HepG2 (cell line): ENCODE data around the gene NEU4. TPM values are rescaled to one million over a fixed set of nuclear protein-coding genes. Genes with fewer than 3 reads are reported as not detected.

Experiments used
- ARID2 ChIP-seq: sonication (generic); formaldehyde crosslinking; IDR thresholded peaks from 2 replicates; pipeline ENCODE4 v1.8.1; 2022; ENCODE audit warnings: mild to moderate bottlenecking, missing genetic modification reagents, borderline replicate concordance
- ATF7-NPFF ChIP-seq: sonication (generic); formaldehyde crosslinking; IDR thresholded peaks from 2 replicates; pipeline ENCODE4 v1.8.1; 2023; ENCODE audit warnings: mild to moderate bottlenecking, low read depth, missing genetic modification reagents, moderate library complexity
- CBFB ChIP-seq: sonication (generic); formaldehyde crosslinking; IDR thresholded peaks from 2 replicates; pipeline ENCODE4 v1.4.0; 2020; ENCODE audit warnings: missing genetic modification reagents
- CBX1 ChIP-seq: IDR thresholded peaks from one replicate; pipeline ENCODE4 v1.6.1; 2016; ENCODE audit warnings: antibody characterized with exemption, low read depth
- JDP2 ChIP-seq: sonication (generic); formaldehyde crosslinking; IDR thresholded peaks from 2 replicates; pipeline ENCODE4 v1.8.1; 2022; ENCODE audit warnings: missing genetic modification reagents, borderline replicate concordance
- JUND ChIP-seq: sonication (generic); formaldehyde crosslinking; IDR thresholded peaks from 2 replicates; pipeline ENCODE4 v1.8.0; 2022; ENCODE audit warnings: mild to moderate bottlenecking, missing genetic modification reagents
- PAX8 ChIP-seq: sonication (generic); formaldehyde crosslinking; IDR thresholded peaks from 2 replicates; pipeline ENCODE4 v1.8.0; 2022; ENCODE audit warnings: mild to moderate bottlenecking, missing genetic modification reagents, borderline replicate concordance
- PRPF4 ChIP-seq: fragments of 200-400 bp; formaldehyde crosslinking; IDR thresholded peaks from 2 replicates; pipeline ENCODE4 v1.6.1; 2016; ENCODE audit warnings: low read length, low read depth; ENCODE audit not compliant: poor library complexity, severe bottlenecking
- SALL2 ChIP-seq: sonication (generic); formaldehyde crosslinking; IDR thresholded peaks from 2 replicates; pipeline ENCODE4 v1.8.1; 2023; ENCODE audit warnings: mild to moderate bottlenecking, missing genetic modification reagents, inconsistent platforms
- SNAI1 ChIP-seq: sonication (generic); formaldehyde crosslinking; IDR thresholded peaks from 2 replicates; pipeline ENCODE4 v1.5.0; 2020; ENCODE audit warnings: mild to moderate bottlenecking, missing genetic modification reagents, borderline replicate concordance
- SOX13 ChIP-seq, 3 experiments: fragments of 450-650 bp in 1 of 3; sonication (generic) in 1 of 3; formaldehyde crosslinking in 1 of 3; IDR thresholded peaks in 2 of 3; conservative IDR thresholded peaks in 1 of 3; 2 replicates each; pipeline versions ENCODE4 v1.5.0 to v1.6.1; 2016 to 2020; ENCODE audit warnings: antibody characterized with exemption in 1 of 3, mild to moderate bottlenecking in 1 of 3, missing compliant biosample characterization in 1 of 3, missing genetic modification reagents in 1 of 3, moderate library complexity in 1 of 3
- SP5 ChIP-seq: IDR thresholded peaks from 2 replicates; pipeline ENCODE4 v1.6.1; 2016; ENCODE audit warnings: low read depth, borderline replicate concordance
- TEF ChIP-seq: sonication (generic); formaldehyde crosslinking; IDR thresholded peaks from 2 replicates; pipeline ENCODE4 v1.5.0; 2020; ENCODE audit warnings: missing genetic modification reagents
- THAP11 ChIP-seq: IDR thresholded peaks from 2 replicates; pipeline ENCODE4 v1.6.1; 2016; ENCODE audit warnings: missing biosample characterization, missing genetic modification reagents
- ZNF136 ChIP-seq: sonication (generic); formaldehyde crosslinking; IDR thresholded peaks from 2 replicates; pipeline ENCODE4 v1.8.1; 2022; ENCODE audit warnings: low read depth, mild to moderate bottlenecking, moderate library complexity, missing genetic modification reagents
- ZNF143 ChIP-seq: sonication (generic); formaldehyde crosslinking; IDR thresholded peaks from 2 replicates; pipeline ENCODE4 v1.4.0; 2020; ENCODE audit warnings: missing genetic modification reagents
- ZNF160 ChIP-seq: sonication (generic); formaldehyde crosslinking; IDR thresholded peaks from 2 replicates; pipeline ENCODE4 v1.8.0; 2022; ENCODE audit warnings: mild to moderate bottlenecking, inconsistent platforms, missing genetic modification reagents
- ZNF251 ChIP-seq: sonication (generic); formaldehyde crosslinking; IDR thresholded peaks from 2 replicates; pipeline ENCODE4 v1.9.0; 2021; ENCODE audit warnings: mild to moderate bottlenecking, missing genetic modification reagents
- ZNF644 ChIP-seq: IDR thresholded peaks from 2 replicates; pipeline ENCODE4 v1.6.1; 2016; ENCODE audit warnings: low read depth
- ZSCAN9 ChIP-seq: IDR thresholded peaks from 2 replicates; pipeline ENCODE4 v1.6.1; 2016; ENCODE audit warnings: borderline replicate concordance
- ZZZ3 ChIP-seq: sonication (generic); formaldehyde crosslinking; IDR thresholded peaks from 2 replicates; pipeline ENCODE4 v1.4.0; 2020; ENCODE audit warnings: missing genetic modification reagents, mild to moderate bottlenecking, borderline replicate concordance
- polyA plus RNA-seq, 8 experiments: library from polyadenylated mRNA; depleted of rRNA in 3 of 8; stranded (reverse) in 7 of 8; unstranded in 1 of 8; fragments of >200 nt; fragmentation: Illumina TruSeq in 4 of 8; extraction: Trizol in 4 of 8; gene quantifications; 2 replicates each; pipeline versions ENCODE4 v1.2.1 to v1.2.3, GENCODE V29; 2011 to 2016; ENCODE audit warnings: low read depth in 4 of 8, missing spikeins in 1 of 8, mixed read lengths in 1 of 8; ENCODE audit not compliant: insufficient read depth in 1 of 8
- total RNA-seq, 5 experiments: library from RNA; depleted of rRNA; stranded (reverse); fragments of >200 nt; fragmentation: Illumina TruSeq; extraction: Trizol; gene quantifications; 2 replicates each; pipeline ENCODE4 v1.2.3, GENCODE V29; 2016; ENCODE audit warnings: low read depth in 1 of 5
- TF ChIP-seq, protein P1 (sequence below): sonication (generic); formaldehyde crosslinking; IDR thresholded peaks from 2 replicates; pipeline ENCODE4 v1.9.0; 2022; ENCODE audit warnings: missing genetic modification reagents, mild to moderate bottlenecking, borderline replicate concordance
- TF ChIP-seq, protein P2 (sequence below): sonication (generic); IDR thresholded peaks from 2 replicates; pipeline ENCODE4 v1.6.1; 2016; ENCODE audit warnings: low read depth, borderline replicate concordance
- TF ChIP-seq, protein P3 (sequence below): sonication (generic); formaldehyde crosslinking; IDR thresholded peaks from 2 replicates; pipeline ENCODE4 v1.5.0; 2020; ENCODE audit warnings: missing genetic modification reagents, mild to moderate bottlenecking, borderline replicate concordance

The NEU4 gene
- total and polyA plus RNA-seq, 2 of the 13 experiments (the other 11 are each of a cell fraction or from before 2014, with no cell fraction given) = 53.5 to 107 TPM

GRCh38 chr2:241770185-241770935, 38.6 kb upstream of the NEU4 start (continued):
- peak; percentile 92 for TF ChIP-seq CBFB
- peak; percentile 75; the same call in 1 of the 2 replicates for TF ChIP-seq ZNF644 (CRISPR knock-in tag)
- peak; percentile 76 for TF ChIP-seq ATF7-NPFF (CRISPR knock-in tag)
- TF ChIP-seq PAX8 (CRISPR knock-in tag) = no peak
- peak; percentile 90 for TF ChIP-seq ZSCAN9 (CRISPR knock-in tag)
- TF ChIP-seq ARID2 (CRISPR knock-in tag) = no peak
- TF ChIP-seq ZNF160 = no peak; the same call in none of the 2 replicates
- peak; percentile 39 for TF ChIP-seq ZNF143 (CRISPR knock-in tag)
- 0 out of 2 replicates have a peak, but pooled peaks have one; percentile 20 for TF ChIP-seq SOX13 (IDR thresholded peaks at IDR 0.05)
- TF ChIP-seq SOX13 (CRISPR knock-in tag; conservative IDR thresholded peaks at IDR 0.05 in 1 of 2, IDR thresholded peaks at IDR 0.05 in 1 of 2) = peak in 1 of 2 experiments; percentile 81; a peak in 2 of 4 replicates
- peak; percentile 79 for TF ChIP-seq THAP11 (CRISPR knock-in tag)
- no peak for TF ChIP-seq CBX1
- no peak for TF ChIP-seq SNAI1 (CRISPR knock-in tag)
- TF ChIP-seq SALL2 (CRISPR knock-in tag) = peak; percentile 71; the same call in 1 of the 2 replicates
- TF ChIP-seq JDP2 (CRISPR knock-in tag) = no peak; the same call in 1 of the 2 replicates
- TF ChIP-seq JUND = peak; percentile 69
- TF ChIP-seq, protein P1, sequence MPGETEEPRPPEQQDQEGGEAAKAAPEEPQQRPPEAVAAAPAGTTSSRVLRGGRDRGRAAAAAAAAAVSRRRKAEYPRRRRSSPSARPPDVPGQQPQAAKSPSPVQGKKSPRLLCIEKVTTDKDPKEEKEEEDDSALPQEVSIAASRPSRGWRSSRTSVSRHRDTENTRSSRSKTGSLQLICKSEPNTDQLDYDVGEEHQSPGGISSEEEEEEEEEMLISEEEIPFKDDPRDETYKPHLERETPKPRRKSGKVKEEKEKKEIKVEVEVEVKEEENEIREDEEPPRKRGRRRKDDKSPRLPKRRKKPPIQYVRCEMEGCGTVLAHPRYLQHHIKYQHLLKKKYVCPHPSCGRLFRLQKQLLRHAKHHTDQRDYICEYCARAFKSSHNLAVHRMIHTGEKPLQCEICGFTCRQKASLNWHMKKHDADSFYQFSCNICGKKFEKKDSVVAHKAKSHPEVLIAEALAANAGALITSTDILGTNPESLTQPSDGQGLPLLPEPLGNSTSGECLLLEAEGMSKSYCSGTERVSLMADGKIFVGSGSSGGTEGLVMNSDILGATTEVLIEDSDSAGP = peak; percentile 63; the same call in 1 of the 2 replicates
- TF ChIP-seq ZZZ3 (CRISPR knock-in tag) = no peak; the same call in 1 of the 2 replicates
- TF ChIP-seq ZNF136 = no peak; the same call in 1 of the 2 replicates
- TF ChIP-seq TEF (CRISPR knock-in tag) = no peak
- TF ChIP-seq ZNF251 (CRISPR knock-in tag) = no peak
- TF ChIP-seq, protein P2, sequence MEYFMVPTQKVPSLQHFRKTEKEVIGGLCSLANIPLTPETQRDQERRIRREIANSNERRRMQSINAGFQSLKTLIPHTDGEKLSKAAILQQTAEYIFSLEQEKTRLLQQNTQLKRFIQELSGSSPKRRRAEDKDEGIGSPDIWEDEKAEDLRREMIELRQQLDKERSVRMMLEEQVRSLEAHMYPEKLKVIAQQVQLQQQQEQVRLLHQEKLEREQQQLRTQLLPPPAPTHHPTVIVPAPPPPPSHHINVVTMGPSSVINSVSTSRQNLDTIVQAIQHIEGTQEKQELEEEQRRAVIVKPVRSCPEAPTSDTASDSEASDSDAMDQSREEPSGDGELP = peak; percentile 83; the same call in 1 of the 2 replicates
- TF ChIP-seq, protein P3, sequence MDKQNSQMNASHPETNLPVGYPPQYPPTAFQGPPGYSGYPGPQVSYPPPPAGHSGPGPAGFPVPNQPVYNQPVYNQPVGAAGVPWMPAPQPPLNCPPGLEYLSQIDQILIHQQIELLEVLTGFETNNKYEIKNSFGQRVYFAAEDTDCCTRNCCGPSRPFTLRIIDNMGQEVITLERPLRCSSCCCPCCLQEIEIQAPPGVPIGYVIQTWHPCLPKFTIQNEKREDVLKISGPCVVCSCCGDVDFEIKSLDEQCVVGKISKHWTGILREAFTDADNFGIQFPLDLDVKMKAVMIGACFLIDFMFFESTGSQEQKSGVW (CRISPR knock-in tag) = no peak
- TF ChIP-seq PRPF4 = no peak
- TF ChIP-seq SP5 (CRISPR knock-in tag) = peak; percentile 86
